Neural crest cell (in vitro differentiated cells): Measurements from ENCODE around the gene GORASP1. TPM values are rescaled to one million over a fixed set of nuclear protein-coding genes. Genes with fewer than 3 reads are reported as not detected.

Source experiments
- DNase-seq: peaks from one replicate; pipeline ENCODE4 v3.0.0; 2021; ENCODE audit warnings: low read depth, mixed read lengths, low spot score
- H3K27ac Mint-ChIP-seq: one replicate; pipeline ENCODE4 v1.8.0; 2021; ENCODE audit warnings: mild to moderate bottlenecking, mixed read lengths; ENCODE audit not compliant: unreplicated experiment
- H3K27me3 Mint-ChIP-seq: 2 replicates; pipeline ENCODE4 v1.8.0; 2021; ENCODE audit warnings: low read depth, mild to moderate bottlenecking, mixed read lengths
- H3K36me3 Mint-ChIP-seq: 2 replicates; pipeline ENCODE4 v1.8.0; 2021; ENCODE audit warnings: low read depth, mild to moderate bottlenecking, mixed read lengths
- H3K4me1 Mint-ChIP-seq: 2 replicates; pipeline ENCODE4 v1.8.0; 2021; ENCODE audit warnings: mixed read lengths
- H3K4me3 Mint-ChIP-seq: one replicate; pipeline ENCODE4 v1.8.0; 2021; ENCODE audit warnings: mild to moderate bottlenecking, mixed read lengths
- H3K9me3 Mint-ChIP-seq: 2 replicates; pipeline ENCODE4 v1.8.0; 2021; ENCODE audit warnings: mixed read lengths
- CTCF ChIP-seq: fragments of 200-600 bp; sonication (generic); conservative IDR thresholded peaks from 2 replicates; pipeline ENCODE4 v1.5.0; 2021; ENCODE audit warnings: antibody characterized with exemption, mild to moderate bottlenecking
- total RNA-seq: library from RNA; stranded (reverse); gene quantifications from 2 replicates; pipeline ENCODE4 v1.2.1, GENCODE V29; 2021

Gene GORASP1
- total RNA-seq, 1 donor from 2014 or later: 54.0 TPM

GRCh38 chr3:39088889-39089288 lies 18.5 kb downstream of the GORASP1 start:
- no peak for DNase-seq
- Mint-ChIP-seq H3K4me1 (no peaks in the 10 kb centered on the region), H3K27ac (no peak overlapping the region)

GRCh38 chr3:39088456-39088855 lies 19.0 kb downstream of the GORASP1 start:
- Mint-ChIP-seq H3K27ac (no peak overlapping the region), H3K4me1 (no peaks in the 10 kb centered on the region)

More at GRCh38 chr3:39088889-39089288, 18.5 kb downstream of the GORASP1 start:
- H3K27me3 Mint-ChIP-seq: no peaks in the 10 kb centered on the region
- H3K36me3 Mint-ChIP-seq: peaks cover 7% of the 10 kb centered on the region
- no peaks in the 10 kb centered on the region for H3K9me3 Mint-ChIP-seq
- H3K4me3 Mint-ChIP-seq: no peak overlapping the region
- TF ChIP-seq CTCF: no peak

GRCh38 chr3:39086144-39086543 lies 21.3 kb downstream of the GORASP1 start:
- TF ChIP-seq CTCF: no peak
- Mint-ChIP-seq H3K9me3 (no peaks in the 10 kb centered on the region), H3K27me3 (no peaks in the 10 kb centered on the region), H3K27ac (no peak overlapping the region), H3K4me1 (no peaks in the 10 kb centered on the region), H3K4me3 (no peak overlapping the region), H3K36me3 (peaks cover 15% of the 10 kb centered on the region)
- DNase-seq: no peak

More at GRCh38 chr3:39088456-39088855, 19.0 kb downstream of the GORASP1 start:
- Mint-ChIP-seq H3K36me3 (peaks cover 8% of the 10 kb centered on the region), H3K4me3 (no peak overlapping the region), H3K9me3 (no peaks in the 10 kb centered on the region), H3K27me3 (no peaks in the 10 kb centered on the region)
- TF ChIP-seq CTCF: no peak
- no peak for DNase-seq

GRCh38 chr3:39082666-39083313 lies 24.6 kb downstream of the GORASP1 start:
- no peaks in the 10 kb centered on the region for H3K9me3 Mint-ChIP-seq
- DNase-seq: no peak
- no peaks in the 10 kb centered on the region for H3K27me3 Mint-ChIP-seq
- H3K4me1 Mint-ChIP-seq: no peaks in the 10 kb centered on the region
- H3K36me3 Mint-ChIP-seq: peaks cover 15% of the 10 kb centered on the region
- H3K4me3 Mint-ChIP-seq: no peak overlapping the region
- TF ChIP-seq CTCF: no peak
- no peak overlapping the region for H3K27ac Mint-ChIP-seq

GRCh38 chr3:39080026-39080425 lies 27.4 kb downstream of the GORASP1 start:
- no peak for DNase-seq
- Mint-ChIP-seq H3K27me3 (no peaks in the 10 kb centered on the region), H3K4me1 (no peaks in the 10 kb centered on the region), H3K27ac (no peak overlapping the region), H3K4me3 (no peak overlapping the region), H3K36me3 (peaks cover 23% of the 10 kb centered on the region), H3K9me3 (no peaks in the 10 kb centered on the region)
- TF ChIP-seq CTCF: no peak
